ENCODE results near the gene TBCD. TPM values are rescaled to one million over a fixed set of nuclear protein-coding genes. Genes with fewer than 3 reads are reported as not detected.
A peak's percentile ranks its signal among the peaks of the same experiment; 100 is the strongest.

TBCD gene
- total RNA-seq, 1 donor: 22.5 TPM

DNA sequence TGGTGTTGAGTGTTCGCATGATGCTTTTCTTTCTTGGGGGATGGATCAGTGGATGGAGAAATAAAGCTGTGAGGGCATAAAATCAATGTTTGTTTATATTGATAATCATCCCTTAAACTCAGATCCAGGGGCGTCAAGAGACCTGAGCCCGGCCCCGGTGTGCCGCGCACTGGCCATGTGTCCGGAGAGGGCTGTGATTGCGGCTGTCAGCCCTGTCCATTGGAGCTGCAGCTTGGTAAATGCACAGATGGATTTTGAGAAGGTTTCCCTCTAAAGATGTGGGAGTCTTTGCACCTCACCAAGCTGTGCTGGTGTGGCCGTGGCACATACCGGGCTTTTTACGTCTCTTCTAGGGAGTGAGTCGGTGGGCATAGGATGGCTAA is 109.5 kb downstream of the TBCD start:
- TF ChIP-seq, protein P1, sequence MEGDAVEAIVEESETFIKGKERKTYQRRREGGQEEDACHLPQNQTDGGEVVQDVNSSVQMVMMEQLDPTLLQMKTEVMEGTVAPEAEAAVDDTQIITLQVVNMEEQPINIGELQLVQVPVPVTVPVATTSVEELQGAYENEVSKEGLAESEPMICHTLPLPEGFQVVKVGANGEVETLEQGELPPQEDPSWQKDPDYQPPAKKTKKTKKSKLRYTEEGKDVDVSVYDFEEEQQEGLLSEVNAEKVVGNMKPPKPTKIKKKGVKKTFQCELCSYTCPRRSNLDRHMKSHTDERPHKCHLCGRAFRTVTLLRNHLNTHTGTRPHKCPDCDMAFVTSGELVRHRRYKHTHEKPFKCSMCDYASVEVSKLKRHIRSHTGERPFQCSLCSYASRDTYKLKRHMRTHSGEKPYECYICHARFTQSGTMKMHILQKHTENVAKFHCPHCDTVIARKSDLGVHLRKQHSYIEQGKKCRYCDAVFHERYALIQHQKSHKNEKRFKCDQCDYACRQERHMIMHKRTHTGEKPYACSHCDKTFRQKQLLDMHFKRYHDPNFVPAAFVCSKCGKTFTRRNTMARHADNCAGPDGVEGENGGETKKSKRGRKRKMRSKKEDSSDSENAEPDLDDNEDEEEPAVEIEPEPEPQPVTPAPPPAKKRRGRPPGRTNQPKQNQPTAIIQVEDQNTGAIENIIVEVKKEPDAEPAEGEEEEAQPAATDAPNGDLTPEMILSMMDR (IDR thresholded peaks at IDR 0.05; ENCODE audit: insufficient read depth, low read depth, low read length): no peak
- no peak overlapping the region for H3K4me3 ChIP-seq (ENCODE audit: low read depth, low read length)
- no peak for DNase-seq (ENCODE audit: low read depth)

DNA sequence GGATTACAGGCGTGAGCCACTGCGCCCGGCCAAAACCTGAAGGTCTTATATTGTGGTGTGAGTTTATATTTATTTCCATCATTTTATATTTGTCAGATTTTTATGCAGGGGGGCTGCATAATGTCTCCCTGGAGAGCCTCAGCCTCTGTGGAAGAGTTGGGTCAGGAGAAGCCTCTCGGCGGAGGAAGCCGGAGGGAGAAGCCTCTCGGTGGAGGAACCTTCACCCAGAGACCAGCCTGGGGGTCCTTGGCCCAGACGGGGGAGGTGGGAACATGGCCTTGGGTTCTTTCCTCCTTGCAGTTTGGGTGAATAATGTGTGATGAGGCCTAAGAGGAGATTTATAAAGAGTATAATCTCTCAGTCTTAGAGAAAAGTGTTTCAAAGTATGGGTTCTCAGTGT is 110.3 kb downstream of the TBCD start:
- DNase-seq (ENCODE audit: low read depth): no peak
- H3K4me3 ChIP-seq (ENCODE audit: low read depth, low read length): no peak overlapping the region
- TF ChIP-seq, protein P1 (IDR thresholded peaks at IDR 0.05; ENCODE audit: insufficient read depth, low read depth, low read length): no peak

DNA sequence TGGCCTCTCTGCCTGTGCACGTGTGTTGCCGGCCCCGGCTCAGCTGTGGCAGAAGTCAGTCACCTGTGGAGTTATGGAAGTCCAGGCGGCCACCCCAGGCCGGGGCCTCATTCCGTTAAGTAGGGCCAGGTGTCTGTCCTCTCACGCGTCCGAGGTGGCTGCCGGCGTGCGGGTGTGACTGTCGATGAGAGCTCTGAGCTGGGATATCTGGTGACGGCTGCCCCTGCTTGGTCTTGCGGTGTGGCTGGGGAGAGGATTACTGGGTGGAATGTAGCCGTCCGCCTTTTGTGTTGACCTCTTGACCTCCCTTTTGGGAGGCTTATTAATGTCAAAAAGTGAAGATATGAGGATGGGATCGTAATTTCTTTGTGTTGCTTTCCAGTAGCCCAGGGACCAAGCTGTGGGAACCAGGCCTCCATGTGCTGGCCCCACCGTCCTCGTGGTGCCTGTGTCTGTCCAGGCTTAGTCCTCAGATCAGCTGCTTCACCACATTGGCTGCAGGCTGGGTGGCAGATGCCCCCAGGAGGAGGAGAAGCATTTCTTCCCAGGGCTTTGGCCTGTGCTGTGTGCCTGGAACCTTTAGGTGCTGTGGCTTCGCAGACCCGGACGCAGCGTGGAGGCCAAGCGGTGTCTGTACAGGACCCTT is 111.0 kb downstream of the TBCD start:
- TF ChIP-seq, protein P1 (IDR thresholded peaks at IDR 0.05; ENCODE audit: insufficient read depth, low read depth, low read length): no peak
- peak; percentile 93 for DNase-seq (ENCODE audit: low read depth)
- no peak overlapping the region for H3K4me3 ChIP-seq (ENCODE audit: low read depth, low read length)

DNA sequence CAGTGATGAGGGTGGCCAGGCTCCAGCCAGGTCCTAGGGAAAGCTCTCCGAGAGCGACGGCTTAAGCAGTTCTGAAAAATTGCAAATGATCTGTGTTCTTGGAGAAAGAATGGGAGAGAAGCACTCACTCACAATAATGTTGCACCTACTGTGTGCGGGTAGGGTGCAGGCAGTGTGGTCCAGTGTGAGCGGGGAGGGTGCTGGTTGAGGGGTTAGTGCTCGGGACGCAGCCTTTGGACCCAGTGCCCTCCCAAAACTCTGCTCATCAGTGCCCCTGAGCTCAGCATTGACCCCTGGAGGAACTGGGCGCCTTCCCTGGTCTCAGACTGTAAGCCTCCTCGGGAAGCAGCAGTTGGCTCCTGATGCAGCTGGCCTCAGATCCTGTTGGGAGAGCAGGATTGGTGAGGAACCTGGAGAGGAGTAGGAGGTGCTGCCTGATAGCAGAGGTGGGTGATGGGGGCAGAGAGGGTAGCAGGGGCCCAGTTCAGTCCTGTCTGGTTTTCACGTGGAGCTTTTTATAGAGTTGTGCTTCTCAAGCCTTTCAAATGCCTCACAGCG is 111.6 kb downstream of the TBCD start:
- no peak overlapping the region for H3K4me3 ChIP-seq (ENCODE audit: low read depth, low read length)
- DNase-seq (ENCODE audit: low read depth): no peak
- TF ChIP-seq, protein P1 (IDR thresholded peaks at IDR 0.05; ENCODE audit: insufficient read depth, low read depth, low read length): no peak

DNA sequence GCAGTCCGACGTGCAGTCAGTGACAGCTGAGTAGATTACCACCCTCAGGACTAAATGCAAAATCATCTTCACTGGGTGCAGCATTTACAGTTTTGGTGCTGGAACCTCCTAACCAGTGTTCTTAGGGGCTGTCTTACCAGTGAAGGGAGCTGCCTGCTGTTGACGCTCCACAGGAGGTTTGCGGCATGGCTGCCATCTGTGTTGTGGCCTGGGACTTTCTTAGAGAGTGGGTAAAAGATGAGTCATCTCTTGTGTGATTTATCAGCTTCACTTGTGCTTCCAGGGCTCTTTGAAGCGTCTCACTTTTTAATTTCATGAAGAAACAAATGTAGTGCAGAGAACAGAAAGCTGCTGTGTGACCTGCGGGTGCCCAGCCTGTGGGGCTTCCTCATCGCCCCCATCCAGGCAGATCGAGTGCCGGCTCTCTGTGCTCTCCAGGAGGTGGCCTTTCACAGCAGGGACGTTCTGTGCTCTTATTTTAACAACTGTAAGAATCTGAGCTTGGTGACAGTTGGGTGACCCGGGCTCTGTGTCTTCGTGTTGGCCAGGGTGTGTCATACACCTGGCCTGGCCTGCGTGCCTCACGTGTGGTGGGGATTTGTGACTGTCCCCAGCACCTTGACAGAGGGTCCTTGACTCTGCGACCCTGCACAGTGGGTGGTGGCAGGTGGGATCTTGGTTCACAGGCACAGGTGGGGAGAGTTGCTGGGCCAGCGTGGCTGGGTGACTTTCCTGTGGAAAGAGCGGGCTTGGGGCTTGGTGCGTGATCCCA is 112.3 kb downstream of the TBCD start:
- H3K4me3 ChIP-seq (ENCODE audit: low read depth, low read length): no peak overlapping the region
- TF ChIP-seq, protein P1 (IDR thresholded peaks at IDR 0.05; ENCODE audit: insufficient read depth, low read depth, low read length): no peak
- DNase-seq (ENCODE audit: low read depth): peak; percentile 96

DNA sequence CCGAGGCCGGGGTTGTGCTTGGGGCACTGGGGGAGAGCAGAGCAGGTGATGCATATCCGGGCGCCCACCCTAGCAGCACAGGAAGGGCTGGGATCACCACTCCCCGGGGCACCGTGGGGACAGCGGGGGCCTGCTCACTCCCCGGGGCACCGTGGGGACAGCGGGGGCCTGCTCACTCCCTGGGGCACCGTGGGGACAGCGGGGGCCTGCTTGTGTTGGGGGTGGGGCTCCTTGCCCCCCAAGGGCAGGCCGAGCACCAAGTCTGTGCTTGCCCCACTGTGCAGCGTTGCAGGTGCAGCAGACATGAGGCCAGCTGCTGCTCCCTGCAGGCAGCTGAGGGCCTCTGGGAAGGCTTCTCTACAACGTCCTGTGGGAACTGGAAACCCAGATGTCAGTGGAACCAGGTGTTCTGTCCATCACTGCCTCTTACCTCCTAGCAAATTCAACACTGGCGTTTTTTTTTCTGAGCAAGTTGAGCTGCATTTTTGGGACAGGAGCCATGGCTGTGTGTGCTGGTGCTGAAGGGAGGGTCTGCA is 112.9 kb downstream of the TBCD start:
- DNase-seq (ENCODE audit: low read depth): no peak
- TF ChIP-seq, protein P1 (IDR thresholded peaks at IDR 0.05; ENCODE audit: insufficient read depth, low read depth, low read length): no peak
- no peak overlapping the region for H3K4me3 ChIP-seq (ENCODE audit: low read depth, low read length)
